Measurements from ENCODE around the gene EXOC6.

Gene EXOC6

DNA sequence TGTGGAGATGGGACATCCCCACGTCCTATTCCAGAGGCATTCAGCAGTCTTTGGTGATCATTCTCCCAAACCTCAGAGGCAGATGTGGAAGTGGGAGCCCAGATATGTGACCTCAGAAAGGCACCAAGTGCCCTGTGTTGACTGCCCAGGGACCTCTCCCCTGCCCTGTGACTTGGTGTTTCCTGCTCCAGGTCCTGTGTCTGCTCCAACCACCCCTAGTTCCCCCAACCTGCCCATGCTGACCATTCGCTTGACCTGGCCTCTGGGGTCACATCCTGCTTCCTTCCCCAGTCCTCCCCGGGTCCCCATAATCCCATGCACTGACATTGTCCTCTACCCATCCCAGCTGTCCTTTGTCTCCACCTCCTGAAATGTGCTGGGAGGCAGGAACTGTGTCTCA is 233.0 kb downstream of the EXOC6 start:
- peaks cover 36% of the 10 kb centered on the region for H3K27me3 ChIP-seq (ENCODE audit: insufficient read depth, low read length)
- peaks cover 4% of the 10 kb centered on the region for H3K4me1 ChIP-seq (ENCODE audit: control insufficient read depth, insufficient read depth, low read length, unreplicated experiment)
- H3K36me3 ChIP-seq (ENCODE audit: insufficient read depth, low read length), result no peaks in the 10 kb centered on the region
- no peak overlapping the region for H3K4me3 ChIP-seq (ENCODE audit: low read depth, low read length)
- H3K79me2 ChIP-seq (ENCODE audit: control insufficient read depth, insufficient read depth, low read length, unreplicated experiment), result no peaks in the 10 kb centered on the region
- H2AFZ ChIP-seq (ENCODE audit: low read length, unreplicated experiment), result no peak overlapping the region
- H3K27ac ChIP-seq (ENCODE audit: low read depth, low read length), result no peak overlapping the region

DNA sequence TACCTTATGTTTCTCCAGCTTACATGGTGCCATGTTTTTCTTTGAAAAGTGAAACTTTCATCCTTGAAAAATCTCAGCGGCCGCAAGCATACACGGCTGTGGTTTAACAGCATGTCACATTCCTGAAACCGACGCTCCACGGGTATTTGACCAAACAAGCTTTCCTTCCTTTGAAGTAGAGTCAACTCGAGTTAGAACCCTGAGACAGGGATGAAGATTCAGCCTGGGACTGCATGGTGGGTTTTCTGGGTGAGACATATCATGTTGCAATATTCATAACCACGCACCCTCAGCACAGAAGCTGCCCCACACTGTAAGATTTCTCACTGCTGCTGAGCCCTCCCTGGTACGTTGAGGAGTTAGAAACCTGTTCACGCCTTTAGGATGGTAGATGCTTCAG is 233.5 kb downstream of the EXOC6 start:
- H3K27ac ChIP-seq (ENCODE audit: low read depth, low read length), result no peak overlapping the region
- no peaks in the 10 kb centered on the region for H3K79me2 ChIP-seq (ENCODE audit: control insufficient read depth, insufficient read depth, low read length, unreplicated experiment)
- H3K36me3 ChIP-seq (ENCODE audit: insufficient read depth, low read length), result no peaks in the 10 kb centered on the region
- H3K4me3 ChIP-seq (ENCODE audit: low read depth, low read length), result no peak overlapping the region
- H2AFZ ChIP-seq (ENCODE audit: low read length, unreplicated experiment), result no peak overlapping the region
- peaks cover 4% of the 10 kb centered on the region for H3K4me1 ChIP-seq (ENCODE audit: control insufficient read depth, insufficient read depth, low read length, unreplicated experiment)
- peaks cover 36% of the 10 kb centered on the region for H3K27me3 ChIP-seq (ENCODE audit: insufficient read depth, low read length)

DNA sequence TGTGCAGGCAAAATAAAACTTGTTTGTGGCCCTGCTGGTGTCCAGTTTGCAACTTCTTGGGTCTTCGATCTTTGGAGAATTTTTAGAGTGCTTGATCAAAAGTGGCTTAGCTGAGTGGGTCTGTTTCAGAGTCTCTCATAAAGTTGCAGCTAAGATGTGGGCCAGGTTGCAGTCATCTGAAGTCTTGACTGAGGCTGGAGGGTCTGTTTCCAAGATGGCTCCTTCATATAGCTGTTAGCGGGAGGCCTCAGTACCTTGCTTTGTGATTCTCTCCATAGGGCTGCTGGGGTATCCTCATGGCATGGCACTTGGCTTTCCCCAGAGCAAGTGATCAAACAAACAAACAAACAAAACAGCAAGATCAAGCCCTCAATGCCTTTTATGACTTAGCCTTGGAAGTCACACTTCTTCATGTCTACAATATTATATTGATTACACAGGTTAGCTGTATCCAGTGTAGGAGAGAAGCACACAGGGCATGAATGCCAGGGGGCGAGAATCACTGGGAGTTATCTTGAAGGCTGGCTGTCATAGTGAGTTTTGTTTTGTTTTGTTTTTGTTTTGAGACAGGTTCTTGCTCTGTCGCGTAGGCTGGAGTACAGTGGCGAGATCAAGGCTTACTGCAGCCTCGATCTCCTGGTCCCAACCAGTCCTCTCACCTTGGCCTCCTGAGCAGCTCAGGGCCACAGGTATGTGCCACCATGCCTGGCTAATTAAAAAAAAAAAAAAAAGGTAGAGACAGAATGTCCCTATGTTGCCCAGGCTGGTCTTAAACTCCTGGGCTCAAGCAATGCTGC is 235.6 kb downstream of the EXOC6 start:
- no peaks in the 10 kb centered on the region for H3K79me2 ChIP-seq (ENCODE audit: control insufficient read depth, insufficient read depth, low read length, unreplicated experiment)
- 0 out of 2 replicates have a peak, but pooled peaks cover 22% of the 10 kb centered on the region for H3K27me3 ChIP-seq (ENCODE audit: insufficient read depth, low read length)
- no peak overlapping the region for H3K27ac ChIP-seq (ENCODE audit: low read depth, low read length)
- H2AFZ ChIP-seq (ENCODE audit: low read length, unreplicated experiment), result no peak overlapping the region
- H3K4me1 ChIP-seq (ENCODE audit: control insufficient read depth, insufficient read depth, low read length, unreplicated experiment), result peaks cover 4% of the 10 kb centered on the region
- H3K36me3 ChIP-seq (ENCODE audit: insufficient read depth, low read length), result no peaks in the 10 kb centered on the region
- no peak overlapping the region for H3K4me3 ChIP-seq (ENCODE audit: low read depth, low read length)

DNA sequence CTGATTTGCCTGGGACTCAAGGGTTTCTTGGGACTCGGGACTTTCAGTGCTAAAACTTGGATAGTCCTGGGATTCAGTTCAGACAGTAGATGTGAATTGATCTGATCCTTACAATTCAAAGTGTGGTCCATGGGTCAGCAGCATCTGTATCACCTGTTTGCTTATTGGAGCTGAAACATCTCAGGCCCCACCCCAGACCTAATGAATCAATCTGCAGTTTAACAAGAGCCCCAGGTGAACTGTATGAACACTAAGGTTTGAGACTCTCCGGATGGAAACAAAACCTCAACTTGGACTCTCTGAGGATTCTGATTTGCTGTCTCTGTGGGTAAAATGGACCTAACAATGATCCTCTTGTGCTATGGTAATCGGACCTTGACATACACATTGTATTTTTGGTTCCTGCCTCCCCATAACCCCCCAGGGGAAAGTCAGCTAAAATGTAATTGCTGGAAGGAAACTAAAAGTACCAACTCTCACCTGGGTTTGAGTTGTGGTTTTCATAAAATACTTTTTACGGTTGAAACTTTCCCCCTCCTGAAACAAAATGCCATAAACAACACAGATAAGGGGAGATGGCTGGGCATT is 237.0 kb downstream of the EXOC6 start:
- H3K27ac ChIP-seq (ENCODE audit: low read depth, low read length), result no peak overlapping the region
- no peaks in the 10 kb centered on the region for H3K36me3 ChIP-seq (ENCODE audit: insufficient read depth, low read length)
- no peak overlapping the region for H2AFZ ChIP-seq (ENCODE audit: low read length, unreplicated experiment)
- 0 out of 2 replicates have a peak, but pooled peaks cover 22% of the 10 kb centered on the region for H3K27me3 ChIP-seq (ENCODE audit: insufficient read depth, low read length)
- no peaks in the 10 kb centered on the region for H3K79me2 ChIP-seq (ENCODE audit: control insufficient read depth, insufficient read depth, low read length, unreplicated experiment)
- no peak overlapping the region for H3K4me3 ChIP-seq (ENCODE audit: low read depth, low read length)
- H3K4me1 ChIP-seq (ENCODE audit: control insufficient read depth, insufficient read depth, low read length, unreplicated experiment), result no peaks in the 10 kb centered on the region

DNA sequence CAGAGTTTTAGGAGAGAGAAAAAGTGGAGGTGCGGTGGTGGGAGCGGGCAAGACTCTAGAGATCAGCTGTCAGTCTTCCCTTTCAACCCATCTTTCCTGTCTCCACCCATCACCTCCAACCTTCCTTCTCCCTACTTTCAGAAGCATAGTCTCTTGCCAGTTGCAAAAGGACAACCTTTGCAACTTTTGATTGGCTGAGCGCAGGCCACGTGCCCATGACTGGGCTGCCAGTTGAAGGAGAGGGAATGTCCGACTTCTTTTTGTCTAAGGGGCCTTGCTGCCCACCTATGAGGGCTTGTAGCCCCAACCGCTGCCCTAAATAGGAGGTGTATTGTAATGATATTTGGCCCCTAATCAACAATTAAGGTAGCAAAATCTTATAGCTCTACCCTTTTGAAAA is 238.0 kb downstream of the EXOC6 start:
- no peak overlapping the region for H3K27ac ChIP-seq (ENCODE audit: low read depth, low read length)
- no peaks in the 10 kb centered on the region for H3K4me1 ChIP-seq (ENCODE audit: control insufficient read depth, insufficient read depth, low read length, unreplicated experiment)
- no peak overlapping the region for H2AFZ ChIP-seq (ENCODE audit: low read length, unreplicated experiment)
- H3K27me3 ChIP-seq (ENCODE audit: insufficient read depth, low read length), result 0 out of 2 replicates have a peak, but pooled peaks cover 20% of the 10 kb centered on the region
- H3K4me3 ChIP-seq (ENCODE audit: low read depth, low read length), result no peak overlapping the region
- H3K36me3 ChIP-seq (ENCODE audit: insufficient read depth, low read length), result no peaks in the 10 kb centered on the region
- no peaks in the 10 kb centered on the region for H3K79me2 ChIP-seq (ENCODE audit: control insufficient read depth, insufficient read depth, low read length, unreplicated experiment)

DNA sequence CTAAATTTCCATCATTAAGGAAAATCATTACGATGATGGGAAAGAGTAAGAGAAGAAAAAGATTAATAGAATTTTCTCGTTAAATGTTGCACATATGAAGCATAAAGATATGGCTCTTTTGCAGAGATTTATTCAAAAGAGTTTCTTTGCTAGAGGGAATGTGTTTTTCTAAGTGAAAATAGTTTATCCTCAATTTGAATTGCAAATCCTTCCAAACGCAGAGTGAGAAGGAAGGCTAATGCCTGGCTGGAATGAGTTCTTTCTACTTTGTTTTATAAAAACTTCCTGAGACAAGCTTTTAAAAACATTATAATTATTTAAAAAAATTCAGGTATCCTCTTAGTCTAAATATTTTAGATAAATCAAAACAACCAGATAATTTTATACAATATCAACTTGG is 239.5 kb downstream of the EXOC6 start:
- Histone ChIP-seq H3K4me3 (ENCODE audit: low read depth, low read length) (no peak overlapping the region), H3K27ac (ENCODE audit: low read depth, low read length) (no peak overlapping the region)

DNA sequence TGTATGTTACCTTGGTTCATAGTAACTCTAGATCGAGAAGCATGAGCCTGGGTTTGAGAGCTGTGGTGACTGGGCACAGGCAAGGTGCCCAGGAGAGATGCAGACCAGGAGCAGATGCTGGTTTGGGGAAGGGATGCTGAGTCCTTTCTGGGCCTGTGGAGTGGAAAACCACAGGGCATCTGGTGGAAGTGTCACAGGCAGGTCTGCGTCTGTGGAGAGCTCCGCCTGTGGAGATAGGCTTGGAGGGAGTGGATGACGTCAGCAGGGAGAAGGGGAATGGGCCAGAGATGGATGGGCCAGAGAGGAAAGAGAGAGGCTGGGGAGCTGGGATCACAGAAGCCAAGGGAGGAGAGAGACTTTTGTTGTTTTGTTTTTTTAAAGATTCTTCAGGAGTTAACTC is 240.1 kb downstream of the EXOC6 start:
- H3K4me1 ChIP-seq (ENCODE audit: control insufficient read depth, insufficient read depth, low read length, unreplicated experiment), result no peaks in the 10 kb centered on the region
- 0 out of 2 replicates have a peak, but pooled peaks cover 14% of the 10 kb centered on the region for H3K27me3 ChIP-seq (ENCODE audit: insufficient read depth, low read length)
- no peaks in the 10 kb centered on the region for H3K79me2 ChIP-seq (ENCODE audit: control insufficient read depth, insufficient read depth, low read length, unreplicated experiment)
- H3K36me3 ChIP-seq (ENCODE audit: insufficient read depth, low read length), result no peaks in the 10 kb centered on the region
- no peak overlapping the region for H3K4me3 ChIP-seq (ENCODE audit: low read depth, low read length)
- no peak overlapping the region for H2AFZ ChIP-seq (ENCODE audit: low read length, unreplicated experiment)
- H3K27ac ChIP-seq (ENCODE audit: low read depth, low read length), result no peak overlapping the region

More for the DNA sequence above, 239.5 kb downstream of the EXOC6 start:
- no peaks in the 10 kb centered on the region for H3K36me3 ChIP-seq (ENCODE audit: insufficient read depth, low read length)
- H3K4me1 ChIP-seq (ENCODE audit: control insufficient read depth, insufficient read depth, low read length, unreplicated experiment), result no peaks in the 10 kb centered on the region
- no peaks in the 10 kb centered on the region for H3K79me2 ChIP-seq (ENCODE audit: control insufficient read depth, insufficient read depth, low read length, unreplicated experiment)
- H3K27me3 ChIP-seq (ENCODE audit: insufficient read depth, low read length), result 0 out of 2 replicates have a peak, but pooled peaks cover 14% of the 10 kb centered on the region
- H2AFZ ChIP-seq (ENCODE audit: low read length, unreplicated experiment), result no peak overlapping the region

DNA sequence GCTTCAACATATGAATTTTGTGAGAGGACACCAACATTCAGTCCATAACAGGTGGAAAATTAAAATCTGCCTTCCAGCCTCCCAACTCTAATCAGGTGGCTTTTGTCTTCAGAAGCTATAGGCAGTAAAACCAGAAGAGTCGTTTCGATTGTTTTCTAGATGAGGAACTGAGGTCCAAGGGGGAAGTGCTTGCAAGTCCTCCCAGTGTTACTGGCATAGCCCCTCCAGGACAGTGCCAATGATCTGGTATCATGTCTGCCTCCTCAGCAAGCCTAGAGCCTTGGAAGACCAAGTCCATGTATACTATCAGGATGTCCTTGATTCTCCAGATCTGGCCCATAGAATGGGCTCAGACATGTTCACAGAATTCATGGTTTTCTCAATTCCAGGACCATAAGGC is 242.3 kb downstream of the EXOC6 start:
- H3K79me2 ChIP-seq (ENCODE audit: control insufficient read depth, insufficient read depth, low read length, unreplicated experiment), result no peaks in the 10 kb centered on the region
- H3K4me1 ChIP-seq (ENCODE audit: control insufficient read depth, insufficient read depth, low read length, unreplicated experiment), result no peaks in the 10 kb centered on the region
- H3K27me3 ChIP-seq (ENCODE audit: insufficient read depth, low read length), result 0 out of 2 replicates have a peak, but pooled peaks cover 12% of the 10 kb centered on the region
- H3K27ac ChIP-seq (ENCODE audit: low read depth, low read length), result no peak overlapping the region
- H2AFZ ChIP-seq (ENCODE audit: low read length, unreplicated experiment), result no peak overlapping the region
- H3K4me3 ChIP-seq (ENCODE audit: low read depth, low read length), result no peak overlapping the region
- no peaks in the 10 kb centered on the region for H3K36me3 ChIP-seq (ENCODE audit: insufficient read depth, low read length)

DNA sequence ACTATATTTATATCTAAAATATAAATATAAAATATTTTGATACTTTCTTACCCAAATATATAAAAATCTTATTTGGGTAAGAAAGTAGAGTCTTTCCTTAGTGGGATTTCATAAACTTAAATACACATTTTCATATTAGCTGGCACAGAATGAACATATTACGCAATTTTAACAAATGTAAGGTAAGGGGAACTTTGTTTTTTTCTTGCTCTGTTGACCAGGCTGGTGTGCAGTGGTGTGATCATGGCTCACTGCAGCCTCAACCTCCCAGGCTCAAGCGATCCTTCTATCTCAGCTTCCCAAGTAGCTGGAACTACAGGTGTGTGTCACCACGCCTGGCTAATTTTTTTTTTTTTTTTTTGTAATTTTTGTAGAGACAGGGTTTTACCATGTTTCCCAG is 243.6 kb downstream of the EXOC6 start:
- Histone ChIP-seq H3K4me1 (ENCODE audit: control insufficient read depth, insufficient read depth, low read length, unreplicated experiment) (no peaks in the 10 kb centered on the region), H3K36me3 (ENCODE audit: insufficient read depth, low read length) (no peaks in the 10 kb centered on the region), H3K4me3 (ENCODE audit: low read depth, low read length) (no peak overlapping the region), H3K27me3 (ENCODE audit: insufficient read depth, low read length) (no peaks in the 10 kb centered on the region), H3K27ac (ENCODE audit: low read depth, low read length) (no peak overlapping the region), H3K79me2 (ENCODE audit: control insufficient read depth, insufficient read depth, low read length, unreplicated experiment) (no peaks in the 10 kb centered on the region), H2AFZ (ENCODE audit: low read length, unreplicated experiment) (no peak overlapping the region)

DNA sequence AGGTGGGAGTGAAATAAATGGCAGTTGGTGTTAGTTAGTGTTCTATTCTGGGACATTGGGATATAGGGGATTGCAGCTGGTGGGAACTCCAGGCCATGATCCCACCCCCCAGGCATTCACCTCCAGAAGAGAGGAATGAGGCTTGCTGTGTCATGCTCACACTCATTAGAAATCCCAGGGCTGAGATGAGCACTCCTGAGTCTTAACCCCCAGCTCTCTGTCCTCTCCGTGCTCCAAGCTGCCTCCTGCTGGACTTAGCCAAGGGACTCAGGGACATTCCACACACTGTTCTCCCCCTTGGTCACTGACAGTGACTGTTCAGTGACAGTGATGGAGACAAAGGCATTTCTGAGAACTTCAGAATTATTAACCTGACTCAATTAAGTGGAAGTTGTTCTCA is 246.9 kb downstream of the EXOC6 start:
- no peaks in the 10 kb centered on the region for H3K27me3 ChIP-seq (ENCODE audit: insufficient read depth, low read length)
- no peaks in the 10 kb centered on the region for H3K36me3 ChIP-seq (ENCODE audit: insufficient read depth, low read length)
- H2AFZ ChIP-seq (ENCODE audit: low read length, unreplicated experiment), result no peak overlapping the region

DNA sequence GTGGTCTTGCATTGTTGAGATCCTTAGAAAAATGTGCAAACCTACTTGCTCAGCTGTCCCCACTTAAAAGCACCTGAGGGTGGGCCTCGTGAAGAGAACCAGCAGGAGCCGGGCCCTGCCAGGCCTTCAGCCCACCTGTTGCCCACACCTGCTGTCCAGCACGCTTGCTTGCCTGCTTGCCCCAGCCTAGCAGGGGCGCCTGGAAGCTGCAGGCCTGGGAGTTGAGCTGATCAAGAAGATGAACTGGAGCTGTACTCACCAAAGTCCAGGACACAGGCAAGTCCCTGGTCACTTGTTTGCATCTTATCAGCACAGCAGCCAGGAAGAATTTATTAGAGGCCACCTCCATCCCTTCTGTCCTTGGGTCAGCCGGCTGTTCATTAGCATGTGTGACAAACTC is 248.6 kb downstream of the EXOC6 start:
- H2AFZ ChIP-seq (ENCODE audit: low read length, unreplicated experiment), result no peak overlapping the region
- no peaks in the 10 kb centered on the region for H3K79me2 ChIP-seq (ENCODE audit: control insufficient read depth, insufficient read depth, low read length, unreplicated experiment)
- H3K4me3 ChIP-seq (ENCODE audit: low read depth, low read length), result no peak overlapping the region
- H3K27me3 ChIP-seq (ENCODE audit: insufficient read depth, low read length), result no peaks in the 10 kb centered on the region
- no peak overlapping the region for H3K27ac ChIP-seq (ENCODE audit: low read depth, low read length)
- H3K36me3 ChIP-seq (ENCODE audit: insufficient read depth, low read length), result no peaks in the 10 kb centered on the region
- H3K4me1 ChIP-seq (ENCODE audit: control insufficient read depth, insufficient read depth, low read length, unreplicated experiment), result no peaks in the 10 kb centered on the region

More for the DNA sequence above, 246.9 kb downstream of the EXOC6 start:
- no peak overlapping the region for H3K27ac ChIP-seq (ENCODE audit: low read depth, low read length)
- H3K4me1 ChIP-seq (ENCODE audit: control insufficient read depth, insufficient read depth, low read length, unreplicated experiment), result no peaks in the 10 kb centered on the region
- H3K79me2 ChIP-seq (ENCODE audit: control insufficient read depth, insufficient read depth, low read length, unreplicated experiment), result no peaks in the 10 kb centered on the region
- no peak overlapping the region for H3K4me3 ChIP-seq (ENCODE audit: low read depth, low read length)

Data from ACC112 (cell line).